CD4-positive, alpha-beta memory T cell (primary cell): Measurements from ENCODE around the gene TOB1. TPM values are rescaled to one million over a fixed set of nuclear protein-coding genes. Genes with fewer than 3 reads are reported as not detected.

ENCODE experiments used
- CTCF ChIA-PET: fragments of 350-600 bp; sonication (Branson Sonifier 250); formaldehyde crosslinking; loops from one replicate; lab custom pipeline; 2021; ENCODE audit warnings: inconsistent platforms; ENCODE audit not compliant: partially characterized antibody; lab: Charles Lee
- POLR2A ChIA-PET: fragments of 350-600 bp; sonication (Branson Sonifier 250); formaldehyde crosslinking; loops from one replicate; lab custom pipeline; 2021; ENCODE audit not compliant: partially characterized antibody; lab: Charles Lee
- DNase-seq, 5 donors: peaks; one replicate each; pipeline versions ENCODE4 v3.0.0 to v3.0.0-alpha.2; 2020 to 2022; ENCODE audit warnings: mixed read lengths in 1 of 5
- H3K27ac ChIP-seq: one replicate; pipeline ENCODE4 v1.7.0; 2013; ENCODE audit warnings: low read depth, low read length
- H3K27me3 ChIP-seq: 2 replicates; pipeline ENCODE4 v1.7.0; 2013; ENCODE audit warnings: mild to moderate bottlenecking, low read length, moderate library complexity; ENCODE audit not compliant: insufficient read depth
- H3K36me3 ChIP-seq: 2 replicates; pipeline ENCODE4 v1.7.0; 2013; ENCODE audit warnings: mild to moderate bottlenecking, low read length, moderate library complexity; ENCODE audit not compliant: insufficient read depth
- H3K4me1 ChIP-seq: 2 replicates; pipeline ENCODE4 v1.7.0; 2013; ENCODE audit warnings: mild to moderate bottlenecking, low read length, moderate library complexity; ENCODE audit not compliant: insufficient read depth
- H3K4me3 ChIP-seq, 2 donors: one replicate each; pipeline ENCODE4 v1.7.0; 2013; ENCODE audit warnings: low read length in 2 of 2, mild to moderate bottlenecking in 1 of 2
- H3K9me3 ChIP-seq, 2 donors: one replicate each; pipeline ENCODE4 v1.7.0; 2013; ENCODE audit warnings: low read length in 2 of 2, control low read depth in 1 of 2; ENCODE audit not compliant: control insufficient read depth in 1 of 2
- H3K27ac Mint-ChIP-seq, 7 donors: one replicate each; pipeline ENCODE4 v1.8.0; 2020 to 2021; ENCODE audit warnings: mixed read lengths in 7 of 7, mild to moderate bottlenecking in 6 of 7, inconsistent platforms in 3 of 7, moderate library complexity in 3 of 7
- H3K27me3 Mint-ChIP-seq, 2 donors: one replicate each; pipeline ENCODE4 v1.8.0; 2020 to 2021; ENCODE audit warnings: mixed read lengths in 2 of 2
- H3K36me3 Mint-ChIP-seq, 2 donors: one replicate each; pipeline ENCODE4 v1.8.0; 2020 to 2021; ENCODE audit warnings: mixed read lengths in 2 of 2, inconsistent platforms in 1 of 2, mild to moderate bottlenecking in 1 of 2
- H3K4me1 Mint-ChIP-seq, 4 donors: one replicate each; pipeline ENCODE4 v1.8.0; 2020 to 2021; ENCODE audit warnings: mixed read lengths in 4 of 4, mild to moderate bottlenecking in 1 of 4
- H3K4me3 Mint-ChIP-seq, 8 donors: one replicate each; pipeline ENCODE4 v1.8.0; 2020 to 2021; ENCODE audit warnings: mixed read lengths in 8 of 8, mild to moderate bottlenecking in 7 of 8, moderate library complexity in 6 of 8, inconsistent platforms in 3 of 8
- H3K9me3 Mint-ChIP-seq, 8 donors: one replicate each; pipeline ENCODE4 v1.8.0; 2020 to 2021; ENCODE audit warnings: mixed read lengths in 8 of 8, mild to moderate bottlenecking in 5 of 8, inconsistent platforms in 3 of 8, moderate library complexity in 1 of 8
- intact Hi-C: fragments of 100-400 bp; cut with micrococcal nuclease; formaldehyde crosslinking; loops from one replicate; pipeline ENCODE4 v1.15.1; 2023
- polyA plus RNA-seq, 2 donors: library from polyadenylated mRNA; unstranded; fragments of 300-500 nt; fragmentation: Illumina TruSeq; gene quantifications; one replicate each; pipeline ENCODE4 v1.2.3, GENCODE V29; 2021
- total RNA-seq, 2 experiments: library from RNA; stranded (reverse); gene quantifications; one replicate each; pipeline ENCODE4 v1.2.3, GENCODE V29; 2021

TOB1 gene
- total and polyA plus RNA-seq, 4 experiments from 2014 or later, result 74.3 to 104 (median 98.0) TPM

DNA sequence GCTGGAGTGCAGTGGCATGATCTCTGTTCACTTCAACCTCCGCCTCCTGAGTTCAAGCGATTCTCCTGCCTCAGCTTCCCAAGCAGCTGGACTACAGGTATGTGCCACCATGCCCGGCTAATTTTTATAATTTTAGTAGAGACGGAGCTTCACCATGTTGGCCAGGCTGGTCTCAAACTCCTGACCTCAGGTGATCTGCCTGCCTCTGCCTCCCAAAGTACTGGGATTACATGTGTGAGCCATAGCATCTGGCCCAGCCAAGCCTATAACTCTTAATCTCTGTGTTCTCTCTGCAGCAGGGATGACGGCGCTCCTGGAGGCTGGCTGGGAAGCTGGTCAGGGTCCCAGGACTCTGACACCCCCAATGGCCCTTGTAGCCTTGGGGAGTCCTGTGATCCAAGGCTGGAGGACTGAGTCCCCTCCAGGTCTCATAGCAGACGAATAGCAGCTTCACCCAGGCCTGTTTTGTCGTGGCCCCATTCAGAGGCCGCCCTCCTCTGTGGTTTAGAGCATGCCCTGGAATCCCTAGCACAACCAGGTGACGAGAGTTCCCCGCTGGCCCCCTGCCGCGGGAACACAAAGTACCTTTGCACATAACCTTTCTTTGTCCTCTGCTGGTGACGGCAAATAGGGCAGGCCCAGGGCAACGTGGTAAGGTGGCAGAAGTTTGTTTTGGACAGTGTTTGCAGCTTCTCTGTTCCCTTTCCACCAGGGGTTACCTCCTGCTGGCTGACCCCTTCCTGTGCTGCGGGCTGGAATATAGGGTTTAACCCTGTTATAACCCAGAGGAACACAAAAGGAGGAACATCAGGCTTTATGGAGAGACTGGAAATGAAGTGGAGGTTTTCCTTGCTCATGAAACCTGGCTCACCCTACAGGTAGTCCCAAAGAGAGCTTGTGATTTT, 43.0 kb upstream of the TOB1 start:
- Mint-ChIP-seq H3K27me3 (no peaks in the 10 kb centered on the region), H3K36me3 (no peaks in the 10 kb centered on the region), H3K27ac (peak overlapping the region; percentile 96 to 99 (median 99)), H3K9me3 (no peaks in the 10 kb centered on the region), H3K4me3 (peak overlapping the region in 7 of 8 donors; percentile 66 to 89 (median 76)), H3K4me1 (peaks cover 37 to 70% (median 54%) of the 10 kb centered on the region in 4 donors)
- ChIA-PET CTCF (interaction anchor here (0.8 to 2.6 kb wide), 14 partner anchors 9 to 56 kb away, joined by 3 to 14 read pairs (median 4); partner anchors contain the start of gene TOB1), POLR2A (interaction anchor here (0.7 to 33.8 kb wide), 12 partner anchors 9 to 244 kb away, joined by 3 to 688 read pairs (median 8); partner anchors contain the start of genes NME1 and TOB1)
- H3K27me3 ChIP-seq, result no peaks in the 10 kb centered on the region
- peak overlapping the region; percentile 84 for H3K27ac ChIP-seq
- no peaks in the 10 kb centered on the region for H3K9me3 ChIP-seq
- no peaks in the 10 kb centered on the region for H3K36me3 ChIP-seq
- peak; percentile 74 to 87 (median 81) for DNase-seq
- H3K4me1 ChIP-seq, result peaks cover 77% of the 10 kb centered on the region
- H3K4me3 ChIP-seq, result peak overlapping the region in 1 of 2 donors; percentile 30
- intact Hi-C loops, result loop anchor here (5.0 kb wide), 1 partner anchor 33 kb away; no protein-coding TSS in a partner anchor

DNA sequence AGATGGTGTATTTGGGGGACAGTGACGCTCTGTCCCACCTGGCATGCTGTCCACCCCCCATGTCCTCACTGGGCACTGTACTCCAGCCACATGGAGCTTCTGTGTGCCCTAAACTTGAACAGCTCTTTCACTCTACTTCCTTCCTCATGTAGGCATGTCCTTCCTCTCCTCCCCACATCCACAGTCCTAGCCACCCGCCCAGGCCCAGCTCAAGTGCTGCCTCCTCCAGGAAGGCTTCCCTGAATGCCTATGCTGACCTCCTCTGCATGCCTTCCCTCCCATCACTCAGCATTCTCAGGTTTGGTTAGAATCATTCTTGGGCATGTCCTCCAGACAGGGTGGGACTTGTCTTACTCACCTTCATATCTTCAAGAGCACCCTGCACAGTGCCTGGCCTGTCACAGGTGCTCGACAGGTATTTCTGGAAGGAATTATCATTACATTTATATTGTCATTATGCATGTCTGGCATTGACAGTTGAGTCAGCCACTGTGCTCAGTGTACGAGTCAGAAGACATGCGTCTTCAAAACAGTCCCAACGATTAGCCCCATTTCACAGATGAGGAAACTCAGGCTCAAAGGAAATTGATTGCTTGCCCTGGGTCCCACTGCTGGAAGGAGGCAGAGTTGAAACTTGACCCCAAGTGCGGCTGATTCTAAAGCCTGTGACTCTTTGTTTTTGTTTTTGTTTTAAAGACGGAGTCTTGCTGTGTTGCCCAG, 42.1 kb upstream of the TOB1 start:
- Histone ChIP-seq H3K4me3 (no peak overlapping the region), H3K27me3 (no peaks in the 10 kb centered on the region), H3K4me1 (peaks cover 82% of the 10 kb centered on the region), H3K36me3 (no peaks in the 10 kb centered on the region), H3K9me3 (no peaks in the 10 kb centered on the region), H3K27ac (peak overlapping the region; percentile 84)
- ChIA-PET CTCF (interaction anchor here (0.9 to 2.8 kb wide), 10 partner anchors 21 to 55 kb away, joined by 3 to 14 read pairs (median 6); partner anchors contain the start of gene TOB1), POLR2A (interaction anchor here (0.7 to 33.8 kb wide), 10 partner anchors 8 to 56 kb away, joined by 3 to 688 read pairs (median 8); partner anchors contain the start of gene TOB1)
- Mint-ChIP-seq H3K9me3 (no peaks in the 10 kb centered on the region), H3K4me3 (peak overlapping the region in 3 of 8 donors; percentile 57 to 74 (median 68)), H3K27me3 (no peaks in the 10 kb centered on the region), H3K4me1 (peaks cover 42 to 71% (median 56%) of the 10 kb centered on the region in 4 donors), H3K36me3 (no peaks in the 10 kb centered on the region), H3K27ac (peak overlapping the region; percentile 96 to 99 (median 99))
- intact Hi-C loops, result loop anchor here (5.0 kb wide), 1 partner anchor 34 kb away; no protein-coding TSS in a partner anchor
- no peak for DNase-seq

DNA sequence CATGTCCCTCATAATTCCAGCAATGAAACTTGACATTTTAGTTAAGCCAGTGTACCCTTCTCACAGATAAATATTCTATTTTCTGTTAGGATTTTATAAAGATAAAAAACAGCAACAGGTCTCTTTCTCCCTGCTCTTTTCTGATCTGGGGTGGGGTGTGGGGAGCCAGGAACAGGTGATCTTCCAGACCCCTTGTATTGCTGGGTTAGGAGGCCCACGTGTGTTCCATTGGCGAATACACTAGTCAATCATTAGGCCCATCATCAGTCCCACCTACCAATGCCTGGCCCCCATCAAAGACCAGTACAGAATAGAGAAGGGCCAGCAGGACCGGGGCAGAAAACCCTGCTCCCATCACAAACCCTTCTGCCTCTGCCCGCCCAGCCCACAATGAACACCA, 40.3 kb upstream of the TOB1 start:
- Histone ChIP-seq H3K4me1 (peaks cover 82% of the 10 kb centered on the region), H3K27ac (no peak overlapping the region), H3K36me3 (no peaks in the 10 kb centered on the region), H3K4me3 (no peak overlapping the region), H3K27me3 (no peaks in the 10 kb centered on the region), H3K9me3 (no peaks in the 10 kb centered on the region)
- no peak for DNase-seq
- no peaks in the 10 kb centered on the region for H3K27me3 Mint-ChIP-seq
- no peaks in the 10 kb centered on the region for H3K36me3 Mint-ChIP-seq
- intact Hi-C loops, result loop anchor here (5.0 kb wide), 1 partner anchor 36 kb away; no protein-coding TSS in a partner anchor
- POLR2A ChIA-PET, result interaction anchor here (0.6 to 33.8 kb wide), 3 partner anchors 44 to 198 kb away, joined by 3 to 688 read pairs (median 5); partner anchors contain the start of gene TOB1
- no peaks in the 10 kb centered on the region for H3K9me3 Mint-ChIP-seq
- no peak overlapping the region for H3K4me3 Mint-ChIP-seq
- H3K27ac Mint-ChIP-seq, result peak overlapping the region; percentile 6 to 97 (median 91)
- CTCF ChIA-PET, result interaction anchor here (1.0 to 2.8 kb wide), 4 partner anchors 35 to 46 kb away, joined by 3 to 9 read pairs (median 4); no protein-coding TSS in a partner anchor
- H3K4me1 Mint-ChIP-seq, result peaks cover 45 to 77% (median 62%) of the 10 kb centered on the region in 4 donors

DNA sequence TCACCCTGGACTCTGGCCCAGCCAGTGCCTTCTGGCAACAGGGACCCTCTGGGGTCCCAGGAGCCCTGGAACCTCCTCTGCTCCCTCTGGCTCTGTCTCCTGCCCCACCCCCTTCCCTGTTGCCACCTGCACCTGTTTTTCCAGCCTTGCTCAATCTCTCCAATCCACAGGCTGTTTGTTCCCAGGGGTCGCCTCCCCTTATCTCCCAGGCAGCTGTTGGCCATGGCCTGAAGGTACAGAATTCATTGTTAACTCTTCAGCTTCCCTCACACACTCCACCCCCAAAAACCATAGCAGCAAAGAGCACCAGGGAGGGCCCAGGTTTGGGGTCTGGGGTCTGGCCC, 39.3 kb upstream of the TOB1 start:
- Histone ChIP-seq H3K27me3 (no peaks in the 10 kb centered on the region), H3K9me3 (no peaks in the 10 kb centered on the region), H3K36me3 (no peaks in the 10 kb centered on the region), H3K4me3 (no peak overlapping the region), H3K27ac (peak overlapping the region; percentile 66), H3K4me1 (peaks cover 72% of the 10 kb centered on the region)
- peak overlapping the region in 3 of 8 donors; percentile 10 to 54 (median 44) for H3K4me3 Mint-ChIP-seq
- H3K4me1 Mint-ChIP-seq, result peaks cover 41 to 72% (median 54%) of the 10 kb centered on the region in 4 donors
- H3K27me3 Mint-ChIP-seq, result no peaks in the 10 kb centered on the region
- peak overlapping the region; percentile 6 to 97 (median 91) for H3K27ac Mint-ChIP-seq
- no peaks in the 10 kb centered on the region for H3K9me3 Mint-ChIP-seq
- ChIA-PET POLR2A (interaction anchor here (0.7 to 33.8 kb wide), 9 partner anchors 9 to 53 kb away, joined by 3 to 688 read pairs (median 5); partner anchors contain the start of gene TOB1), CTCF (interaction anchor here (0.9 to 2.8 kb wide), 7 partner anchors 15 to 54 kb away, joined by 3 to 9 read pairs (median 4); no protein-coding TSS in a partner anchor)
- no peak for DNase-seq
- intact Hi-C loops, result loop anchor here (5.0 kb wide), 1 partner anchor 37 kb away; no protein-coding TSS in a partner anchor
- no peaks in the 10 kb centered on the region for H3K36me3 Mint-ChIP-seq

DNA sequence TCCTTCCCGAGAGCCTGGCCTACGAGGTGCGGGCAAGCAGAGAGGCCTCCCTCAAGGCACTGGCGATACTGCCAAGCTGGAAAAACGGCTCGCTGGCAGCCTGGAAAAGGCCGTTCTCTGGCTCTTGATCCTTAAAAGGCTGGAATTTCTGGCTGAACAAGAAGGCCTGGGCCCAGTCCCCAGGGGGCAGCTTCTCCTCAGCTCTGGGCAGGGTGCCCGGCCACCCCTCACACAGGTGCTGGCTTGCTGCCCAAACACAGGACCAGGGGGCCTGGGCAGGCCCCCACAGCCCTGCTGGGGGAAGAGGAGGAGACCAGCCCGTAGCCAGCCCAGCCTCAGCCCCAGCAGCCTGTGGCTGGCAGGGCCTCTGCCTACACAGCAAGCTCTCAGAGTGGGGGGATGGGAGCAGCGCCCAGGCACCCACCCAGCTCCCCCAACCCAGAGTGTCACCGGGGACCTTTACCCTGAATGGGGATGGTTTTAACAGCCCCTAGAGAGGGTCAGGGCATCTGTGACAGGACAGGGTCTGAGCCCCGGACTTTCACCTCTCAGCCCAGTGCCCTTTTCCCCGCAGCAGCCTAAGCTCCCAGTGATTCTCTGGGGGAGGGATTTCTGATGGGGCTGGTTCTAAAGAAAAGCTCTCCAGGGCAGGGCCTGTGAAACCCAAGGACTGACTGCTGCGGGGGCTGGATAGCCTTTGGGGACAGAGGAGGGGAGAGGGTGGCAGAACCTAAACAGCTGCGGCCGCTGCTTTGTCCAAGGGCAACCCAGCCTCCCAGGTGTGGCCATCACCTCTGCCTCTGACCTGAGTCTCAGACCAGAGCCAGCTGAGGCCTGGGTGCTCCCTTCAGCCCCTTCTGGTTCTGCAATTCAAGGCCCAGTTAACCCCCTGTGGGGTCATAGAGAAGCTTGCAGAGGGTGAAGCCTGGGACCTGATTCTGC, 38.6 kb upstream of the TOB1 start:
- Mint-ChIP-seq H3K36me3 (no peaks in the 10 kb centered on the region), H3K9me3 (no peaks in the 10 kb centered on the region), H3K4me1 (peaks cover 39 to 72% (median 51%) of the 10 kb centered on the region in 4 donors), H3K27ac (peak overlapping the region; percentile 71 to 97 (median 96)), H3K4me3 (peak overlapping the region in 4 of 8 donors; percentile 22 to 79 (median 65)), H3K27me3 (no peaks in the 10 kb centered on the region)
- H3K27ac ChIP-seq, result peak overlapping the region; percentile 66
- no peak for DNase-seq
- no peaks in the 10 kb centered on the region for H3K27me3 ChIP-seq
- peaks cover 66% of the 10 kb centered on the region for H3K4me1 ChIP-seq
- no peaks in the 10 kb centered on the region for H3K9me3 ChIP-seq
- H3K36me3 ChIP-seq, result no peaks in the 10 kb centered on the region
- CTCF ChIA-PET, result interaction anchor here (1.1 to 1.6 kb wide), 4 partner anchors 14 to 53 kb away, joined by 3 to 5 read pairs (median 4); no protein-coding TSS in a partner anchor
- H3K4me3 ChIP-seq, result no peak overlapping the region
- intact Hi-C loops, result loop anchor here (5.0 kb wide), 1 partner anchor 38 kb away; no protein-coding TSS in a partner anchor
- POLR2A ChIA-PET, result interaction anchor here (0.5 to 33.8 kb wide), 11 partner anchors 8 to 174 kb away, joined by 3 to 688 read pairs (median 4); partner anchors contain the start of gene TOB1
